ENCODE measurements around the gene PDXDC1.
"Not testable (repeated sequence)": the region's sequence is repeated elsewhere in the genome, so short reads cannot be mapped to it uniquely, and the experiment has no call there.

GRCh38 chr16:14930971-14931370 lies 43.9 kb upstream of the PDXDC1 start:
- TF ChIP-seq POLR2AphosphoS5, POLR2A, CTCF, EP300 (IDR thresholded peaks at IDR 0.05): not testable (repeated sequence)

Measured in gastroesophageal sphincter (tissue), 3 donors.